Stimulated activated CD4-positive, alpha-beta T cell treated with anti-CD3 and anti-CD28 coated beads, Interleukin-4, amount 100 ng/mL, for 48 hours (primary cell): ENCODE measurements around the gene FRMD4B.

Experiments used
- DNase-seq, 2 donors: peaks; one replicate each; pipeline ENCODE4 v3.0.0-alpha.2; 2020; ENCODE audit warnings: low read depth in 2 of 2

Gene FRMD4B

DNA sequence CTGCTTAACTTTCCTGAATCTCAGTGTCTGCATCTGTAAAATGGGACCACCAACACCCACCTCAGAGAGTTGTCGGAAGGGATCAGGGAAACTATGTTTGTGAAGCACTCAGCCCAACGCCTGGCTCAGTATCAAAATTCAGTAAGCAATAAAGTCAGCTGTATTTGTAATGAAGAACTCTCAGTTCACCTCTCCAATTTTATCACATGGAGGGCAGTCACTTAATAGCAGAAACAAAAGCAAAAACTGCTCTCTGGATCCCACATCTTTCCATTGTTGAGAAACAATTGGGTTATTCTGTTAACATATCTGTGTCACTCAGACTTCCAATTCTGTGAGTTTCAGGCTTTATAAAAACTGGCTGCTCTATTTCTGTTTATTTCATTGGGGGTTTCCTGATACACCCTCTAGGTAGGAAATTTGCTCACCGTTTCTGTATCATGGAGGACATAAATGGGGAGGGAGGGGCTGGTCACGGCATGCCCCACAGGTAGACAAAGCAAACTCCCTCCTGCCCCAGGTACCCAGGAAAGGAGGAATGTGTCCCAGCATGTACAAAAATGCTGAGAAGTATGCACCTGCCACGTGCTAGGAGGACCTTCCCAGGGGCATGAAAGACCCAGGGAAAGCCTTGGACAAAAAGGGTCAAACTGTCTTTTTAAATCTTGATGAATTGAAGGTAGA, 182.1 kb downstream of the FRMD4B start:
- DNase-seq: no peak

DNA sequence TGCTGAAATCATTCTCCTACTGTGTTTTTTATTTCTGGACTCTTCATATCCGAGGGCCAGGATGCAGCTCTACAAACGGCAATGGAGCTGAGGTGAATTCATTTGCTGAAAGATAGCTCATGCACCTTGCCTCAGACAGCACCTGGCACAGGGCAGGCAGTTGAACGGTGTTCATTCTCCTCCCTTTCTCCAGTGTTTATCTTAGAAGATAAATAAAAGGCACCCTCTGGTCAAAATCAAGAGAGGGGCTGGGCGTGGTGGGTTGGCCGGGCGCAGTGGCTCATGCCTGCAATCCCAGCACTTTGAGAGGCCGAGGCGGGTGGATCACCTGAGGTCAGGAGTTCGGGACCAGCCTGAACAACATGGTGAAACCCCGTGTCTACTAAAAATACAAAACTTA, 184.2 kb downstream of the FRMD4B start:
- no peak for DNase-seq

DNA sequence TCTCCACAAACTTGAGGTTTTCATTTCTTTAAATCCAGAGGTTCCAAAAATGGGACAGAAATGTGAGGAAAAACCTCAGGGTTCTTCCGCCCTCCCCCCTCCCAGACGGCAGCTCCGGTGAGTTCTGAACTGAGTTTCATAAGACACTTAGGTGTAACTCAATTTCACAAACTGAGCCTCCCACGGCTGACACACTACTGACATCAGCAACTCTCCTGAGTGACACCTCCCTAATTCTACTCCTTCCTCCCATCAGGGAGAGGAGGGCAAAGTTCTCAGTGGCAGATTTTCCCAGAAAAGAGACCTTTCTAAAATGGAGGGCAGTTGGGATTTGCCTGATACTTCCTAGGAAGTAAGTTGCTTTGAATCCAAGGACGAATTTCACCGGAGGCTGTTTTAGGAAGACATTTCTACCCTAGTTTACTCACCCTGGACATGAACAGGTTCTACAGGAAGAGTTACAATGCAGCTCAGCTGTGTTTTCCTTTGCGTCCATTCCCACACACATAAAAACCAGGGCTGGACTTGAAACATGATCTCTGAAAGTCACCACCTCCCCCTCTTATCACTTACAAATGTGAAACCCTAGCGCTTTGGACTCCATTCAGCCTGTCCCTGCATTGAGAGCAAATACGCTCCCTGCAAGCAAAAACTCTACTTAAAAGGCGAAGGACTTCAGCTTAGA, 185.4 kb downstream of the FRMD4B start:
- peak in 1 of 2 donors; percentile 41 for DNase-seq

DNA sequence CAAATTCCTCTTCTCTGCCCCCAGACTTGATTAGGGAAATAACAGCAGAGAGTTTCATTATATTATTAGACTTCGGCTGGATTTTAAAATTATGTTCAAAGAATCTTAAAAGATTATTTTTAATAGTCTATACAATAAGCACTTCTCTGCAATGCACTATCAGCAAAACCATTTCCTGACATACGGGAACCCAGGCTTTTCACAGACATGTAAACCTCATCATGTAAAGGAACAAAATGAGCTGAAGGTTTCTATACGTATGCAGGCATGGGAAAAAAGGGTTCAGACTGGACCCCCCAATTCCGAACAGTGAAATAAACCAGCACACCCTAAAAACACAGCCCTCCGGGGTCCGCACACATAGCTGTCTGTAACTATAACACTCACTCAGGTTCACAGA, 185.9 kb downstream of the FRMD4B start:
- no peak for DNase-seq

DNA sequence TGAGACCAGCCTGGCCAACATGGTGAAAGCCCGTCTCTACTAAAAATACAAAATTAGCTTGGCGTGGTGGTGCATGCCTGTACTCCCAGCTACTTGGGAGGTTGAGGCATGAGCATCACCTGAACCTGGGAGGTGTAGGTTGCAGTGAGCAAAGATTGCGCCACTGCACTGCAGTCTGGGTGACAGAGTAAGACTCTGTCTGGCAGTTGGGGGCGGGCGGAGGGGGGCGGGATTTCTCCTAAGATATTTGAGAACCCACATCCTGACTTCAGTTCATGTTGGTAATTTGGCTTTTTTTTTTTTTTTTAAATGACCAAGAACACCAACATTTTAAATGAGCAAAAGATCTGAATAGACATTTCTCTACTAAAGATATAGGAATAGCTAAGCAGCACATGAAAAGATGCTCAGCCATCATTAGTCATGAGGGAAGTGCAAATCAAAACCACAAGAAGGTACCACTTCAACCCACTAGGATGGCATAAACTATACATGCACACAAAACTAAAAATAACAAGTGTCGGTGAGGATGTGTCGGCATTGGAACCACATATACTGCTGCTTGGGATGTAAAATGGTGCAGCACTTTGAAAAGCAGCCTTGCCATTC, 187.9 kb downstream of the FRMD4B start:
- peak; percentile 62 to 63 for DNase-seq

DNA sequence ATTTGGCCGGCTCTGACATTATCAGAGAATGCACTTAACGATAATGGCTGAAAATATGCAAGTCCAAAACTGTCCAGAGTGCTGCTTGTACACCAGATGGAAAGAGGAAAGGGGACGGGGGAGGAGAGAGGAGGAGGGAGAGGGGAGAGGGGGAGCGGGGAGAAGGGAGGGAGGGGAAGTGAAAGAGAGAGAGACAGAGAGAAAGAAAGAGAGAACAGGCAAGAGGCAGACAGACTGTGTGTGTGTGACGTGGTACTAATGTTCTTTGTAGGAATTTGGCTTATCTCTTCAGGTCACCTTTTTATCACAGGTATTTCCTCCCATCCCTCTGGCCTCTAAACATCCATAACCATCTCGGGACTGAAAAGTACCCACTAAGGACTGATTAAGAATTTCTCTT, 188.4 kb downstream of the FRMD4B start:
- no peak for DNase-seq

DNA sequence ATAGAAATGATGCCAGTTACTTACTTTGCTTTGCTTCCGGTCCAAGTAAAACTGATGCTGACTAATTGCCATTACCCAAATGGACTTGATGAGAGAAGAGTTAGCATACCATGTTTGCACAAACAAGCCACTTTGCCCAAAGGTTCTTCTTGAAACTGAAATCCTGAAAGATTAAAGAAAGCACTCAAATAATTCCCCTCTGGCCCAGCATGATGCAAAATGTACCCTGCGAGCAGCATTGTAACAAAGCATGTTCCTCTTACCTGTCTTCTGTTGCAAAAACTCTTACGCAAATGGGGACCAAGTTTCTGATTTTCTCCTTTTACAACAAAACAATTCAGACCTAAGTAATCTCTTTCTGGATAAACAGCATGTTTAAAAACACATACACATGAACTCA, 189.0 kb downstream of the FRMD4B start:
- no peak for DNase-seq

DNA sequence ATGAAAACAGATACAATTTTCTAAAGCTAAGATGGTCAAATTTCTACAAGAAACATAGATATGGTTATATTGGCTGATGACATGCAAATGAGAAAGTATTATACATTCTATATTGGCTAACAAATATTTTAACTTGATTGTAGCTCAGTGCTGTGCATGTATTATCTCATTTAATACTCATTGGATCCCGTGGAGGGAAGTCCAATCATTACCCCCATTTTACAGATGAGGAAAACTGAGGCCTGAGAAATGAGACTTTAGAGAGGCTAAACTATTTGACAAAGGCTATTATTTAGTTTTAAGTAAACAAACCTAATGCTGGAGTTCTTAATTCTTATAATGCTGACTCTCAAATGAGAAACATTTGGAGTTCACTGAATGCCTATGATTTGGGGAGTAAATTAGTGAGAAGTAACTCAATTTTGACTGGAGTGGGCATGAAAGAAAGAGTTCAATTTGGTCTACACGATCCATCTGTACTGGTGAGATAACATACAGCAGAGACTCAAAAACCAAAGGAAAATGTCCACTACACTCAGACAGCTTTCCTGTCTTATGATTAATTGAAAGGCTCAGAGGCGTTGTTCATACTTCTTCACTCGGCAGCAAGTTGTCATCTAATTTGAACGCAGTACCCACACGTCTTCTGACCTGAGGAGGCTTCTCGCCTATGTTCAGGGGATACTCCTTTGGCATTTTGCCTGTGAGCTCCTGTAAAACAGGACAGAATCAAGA, 191.3 kb downstream of the FRMD4B start:
- DNase-seq: no peak

DNA sequence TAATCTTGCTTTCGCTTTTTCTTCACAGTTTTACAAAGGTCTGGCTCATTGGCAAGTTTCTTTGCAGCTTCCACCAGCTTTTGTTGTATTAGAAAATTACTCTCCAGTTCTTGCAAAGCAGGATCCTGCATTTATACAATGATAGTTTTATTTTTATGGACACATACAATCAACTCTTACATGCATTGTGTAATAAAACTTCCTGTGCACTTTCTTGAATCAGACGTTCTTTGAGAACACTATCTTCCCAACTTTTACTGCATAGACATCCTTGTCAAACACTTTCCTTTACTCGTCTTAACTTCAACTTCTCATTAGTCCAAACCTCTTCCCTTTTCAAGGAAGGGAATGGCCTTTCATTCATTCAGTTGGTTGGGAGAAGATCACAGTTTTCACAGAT, 192.1 kb downstream of the FRMD4B start:
- DNase-seq: no peak

DNA sequence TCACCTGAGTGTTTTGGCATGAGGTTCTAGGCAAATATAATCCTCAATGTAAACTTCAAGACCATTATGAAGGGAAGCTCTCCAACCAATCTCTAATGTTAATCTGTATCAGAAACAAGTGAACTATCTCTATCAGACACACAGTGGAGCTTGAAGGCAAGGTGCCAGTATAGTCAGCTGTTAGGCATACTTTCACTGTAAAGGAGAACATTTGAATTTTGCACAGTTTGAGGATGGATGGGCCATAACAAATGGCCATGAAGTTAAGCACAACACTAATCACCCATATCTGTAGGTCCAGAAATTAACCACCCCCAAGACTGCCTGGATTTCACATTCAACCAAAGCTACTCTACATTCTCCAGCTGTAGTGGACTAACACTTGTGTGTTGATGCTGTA, 194.4 kb downstream of the FRMD4B start:
- DNase-seq: no peak

DNA sequence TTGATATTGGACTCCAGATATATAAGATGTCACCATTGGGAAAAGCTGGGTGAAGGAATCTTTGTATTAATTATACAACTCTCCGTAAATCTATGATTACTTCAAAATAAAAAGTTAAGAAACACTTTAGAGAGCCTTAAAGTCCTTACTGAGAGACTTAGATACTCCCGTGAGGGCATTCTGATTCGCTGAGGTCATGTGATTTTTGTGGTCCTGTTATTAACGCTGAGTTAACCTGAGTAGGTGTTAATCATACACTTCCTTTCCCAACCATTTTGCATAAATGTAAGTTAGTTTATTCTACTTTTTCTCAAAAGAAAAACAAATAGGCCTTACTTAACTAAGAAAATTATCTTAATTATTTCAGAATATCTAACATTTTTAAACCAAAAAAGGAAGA, 196.4 kb downstream of the FRMD4B start:
- DNase-seq: no peak

DNA sequence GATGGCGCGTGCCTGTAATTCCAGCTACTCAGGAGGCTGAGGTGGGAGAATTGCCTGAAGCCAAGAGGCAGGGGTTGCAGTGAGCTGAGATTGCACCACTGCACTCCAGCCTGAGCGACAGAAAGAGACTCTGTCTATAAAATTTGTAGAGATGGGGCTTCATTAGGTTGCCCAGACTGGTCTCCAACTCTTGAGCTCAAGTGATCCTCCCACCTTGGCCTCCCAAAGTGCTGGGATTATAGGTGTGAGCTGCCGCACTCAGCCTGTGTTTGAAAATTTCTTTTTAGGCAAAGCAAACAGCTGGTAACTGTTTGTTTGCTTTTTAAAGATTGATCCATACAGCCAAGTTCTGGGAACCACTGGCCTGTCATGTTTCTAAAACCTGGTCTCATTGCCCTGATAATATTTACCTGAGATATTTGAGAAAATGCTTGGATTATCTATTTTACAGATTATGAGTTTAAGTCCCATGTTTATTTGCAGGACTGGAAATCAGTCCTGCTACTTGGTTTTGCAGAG, 199.3 kb downstream of the FRMD4B start:
- no peak for DNase-seq

DNA sequence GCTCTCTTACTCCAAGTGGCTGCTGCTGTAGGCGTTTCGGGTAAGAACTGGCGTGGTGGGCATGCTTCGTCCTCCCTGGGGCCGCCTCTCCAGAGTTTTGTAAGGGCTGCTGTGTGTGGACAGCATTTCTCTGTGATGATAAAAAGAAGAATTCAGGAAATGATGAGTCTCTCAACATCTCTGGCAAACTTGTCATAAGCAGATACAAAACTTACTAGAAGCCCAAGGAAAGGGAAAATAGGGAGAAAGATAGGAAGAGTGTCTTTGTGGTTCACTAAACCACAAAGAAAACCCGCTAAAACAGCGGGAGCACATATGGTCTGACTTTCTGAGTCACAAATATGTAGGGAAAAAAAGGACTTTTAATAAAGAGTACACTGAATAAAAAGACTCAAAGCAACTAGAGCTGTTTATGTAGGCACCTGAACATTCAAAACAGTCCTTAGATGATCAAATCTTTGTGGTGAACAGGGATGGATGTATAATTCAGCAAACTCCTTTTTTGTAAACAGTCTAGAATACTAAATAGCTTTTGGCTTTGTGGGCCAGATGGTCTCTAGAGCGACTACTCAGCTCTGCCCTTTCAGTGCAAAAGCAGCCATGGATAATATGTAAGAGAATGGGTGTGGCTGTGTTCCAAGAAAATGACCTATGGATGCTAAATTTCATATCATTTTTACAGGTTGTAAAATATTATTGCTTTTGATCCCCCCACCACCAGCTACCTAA, 203.1 kb downstream of the FRMD4B start:
- DNase-seq: no peak

DNA sequence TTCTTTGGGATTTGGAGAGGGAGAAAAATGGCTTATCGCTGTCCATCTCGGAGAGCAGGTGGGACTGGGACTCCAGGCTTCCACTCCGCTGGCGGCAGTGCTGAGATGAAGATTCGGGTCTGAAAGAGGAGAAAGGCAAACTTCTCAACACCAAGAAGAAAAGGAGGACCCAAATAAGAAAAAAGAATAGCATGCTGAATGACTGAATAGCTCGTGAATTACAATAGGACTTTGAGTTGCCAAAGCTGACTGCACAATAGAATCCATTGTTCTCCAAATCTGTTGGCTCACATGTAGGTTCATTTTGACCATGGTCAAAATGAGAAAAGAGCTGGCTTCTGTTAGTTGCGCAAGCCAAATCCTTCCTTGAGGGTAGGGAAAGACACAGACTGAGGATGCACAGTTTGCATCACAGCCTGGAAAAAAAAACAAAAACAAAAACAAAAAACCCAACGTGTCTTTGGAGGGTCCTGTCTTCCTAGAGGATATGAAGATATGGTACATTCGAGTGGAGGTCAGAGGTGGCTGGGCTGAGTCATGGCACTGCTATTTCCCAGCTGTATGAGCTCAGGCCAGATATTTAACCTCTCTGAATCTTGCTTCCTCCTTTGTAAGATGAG, 204.2 kb downstream of the FRMD4B start:
- DNase-seq: no peak

DNA sequence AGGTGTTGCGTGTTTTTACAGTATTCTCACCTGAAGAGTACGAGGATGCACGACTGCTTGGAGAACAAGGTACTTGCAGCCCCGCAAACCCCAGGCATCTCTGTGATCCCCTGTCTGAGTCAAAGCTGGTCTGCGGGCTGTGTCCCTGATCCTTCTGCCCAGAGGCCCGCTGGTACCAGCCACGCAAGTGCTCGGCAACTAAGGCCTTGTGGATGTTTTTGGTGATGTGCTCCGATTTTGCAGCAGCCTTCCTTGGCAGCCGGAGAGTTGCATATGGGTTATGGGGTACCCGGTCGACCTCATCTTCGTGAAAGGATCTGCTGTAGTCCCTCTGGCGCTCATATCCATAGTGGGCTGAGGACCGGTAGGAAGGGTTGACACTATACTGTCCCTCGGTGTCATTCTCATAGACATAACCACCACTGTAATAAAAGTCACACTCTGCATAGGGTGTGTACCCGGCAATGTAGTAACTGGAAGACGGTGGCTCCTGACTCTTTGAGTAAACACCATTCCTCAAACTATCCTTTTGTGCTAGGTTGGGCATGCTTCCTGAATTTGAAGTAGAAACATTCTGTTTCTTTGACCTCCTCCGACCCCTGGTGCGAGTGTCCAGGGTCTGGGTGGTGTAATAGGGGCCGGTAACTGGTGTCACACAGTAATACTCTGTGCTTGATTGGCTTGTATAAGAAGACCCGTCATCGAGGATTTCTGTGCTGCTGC, 204.9 kb downstream of the FRMD4B start:
- no peak for DNase-seq

DNA sequence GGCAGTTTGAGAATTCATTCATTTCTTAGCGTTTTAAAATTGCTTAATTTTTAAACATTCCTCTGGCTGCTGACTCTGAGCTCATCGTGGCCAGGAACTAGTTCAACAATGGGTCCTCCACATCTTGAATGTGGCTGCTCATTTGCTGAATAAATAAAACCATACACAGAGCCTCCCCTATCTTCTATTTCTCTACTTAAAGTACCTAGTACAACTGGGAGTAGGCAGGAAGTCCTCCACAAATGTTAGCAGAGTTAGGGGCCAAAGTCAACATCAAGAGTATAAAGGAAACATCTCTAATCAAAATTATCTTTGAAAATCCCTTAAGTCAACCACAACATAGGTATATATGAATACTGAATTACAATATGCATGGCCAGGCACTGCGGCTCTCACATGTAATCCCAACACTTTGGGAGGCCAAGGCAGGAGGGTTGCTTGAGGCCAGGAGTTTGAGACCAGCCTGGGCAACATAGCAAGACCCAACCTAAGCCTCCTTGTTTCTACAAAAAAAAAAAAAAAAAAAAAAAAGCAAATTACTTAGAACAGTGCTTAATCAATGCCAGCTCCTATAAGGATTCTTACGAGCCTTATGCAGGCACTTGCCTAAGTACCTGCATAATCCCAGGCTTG, 206.0 kb downstream of the FRMD4B start:
- no peak for DNase-seq

DNA sequence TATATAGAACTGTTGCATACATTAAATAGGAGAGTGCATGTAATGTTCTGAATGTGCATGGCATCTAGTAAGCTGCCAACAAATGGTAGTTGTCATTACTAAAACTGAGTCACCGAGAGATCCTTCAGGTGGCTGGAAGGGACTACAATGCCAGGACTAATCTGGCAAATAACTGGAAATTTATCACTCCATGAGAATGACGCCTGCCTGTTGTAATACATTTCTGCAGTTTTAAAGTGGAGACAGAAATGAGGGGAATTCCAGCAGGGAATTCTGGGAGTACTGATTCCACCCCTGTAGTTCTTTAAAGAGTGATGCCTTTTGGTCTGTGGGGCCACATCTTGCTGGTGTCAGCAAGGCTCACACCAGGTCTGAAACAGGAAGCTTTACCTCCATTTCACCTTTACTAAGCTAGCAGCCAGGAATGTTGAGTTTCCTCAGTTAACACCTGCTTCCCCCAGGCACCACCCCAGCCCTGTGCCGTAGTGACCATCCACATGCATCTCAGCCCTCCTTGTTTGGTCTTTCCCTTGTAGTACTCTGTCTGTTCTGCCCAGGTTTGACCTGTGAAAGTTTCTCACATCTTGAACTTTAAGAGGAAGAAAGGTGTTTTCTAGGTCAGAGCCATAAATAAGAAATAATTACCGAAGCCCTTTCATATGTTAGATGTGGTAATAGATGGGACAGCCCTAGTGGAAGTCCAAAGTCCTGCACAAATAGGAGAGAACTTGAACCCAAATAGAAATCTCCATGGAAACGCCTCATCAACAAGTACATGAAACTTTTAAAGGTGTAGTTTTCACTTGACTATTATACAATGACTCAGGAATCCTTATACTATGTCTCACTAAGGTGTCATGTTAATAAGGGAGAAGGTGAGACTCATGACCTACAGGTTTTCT, 206.8 kb downstream of the FRMD4B start:
- no peak for DNase-seq

DNA sequence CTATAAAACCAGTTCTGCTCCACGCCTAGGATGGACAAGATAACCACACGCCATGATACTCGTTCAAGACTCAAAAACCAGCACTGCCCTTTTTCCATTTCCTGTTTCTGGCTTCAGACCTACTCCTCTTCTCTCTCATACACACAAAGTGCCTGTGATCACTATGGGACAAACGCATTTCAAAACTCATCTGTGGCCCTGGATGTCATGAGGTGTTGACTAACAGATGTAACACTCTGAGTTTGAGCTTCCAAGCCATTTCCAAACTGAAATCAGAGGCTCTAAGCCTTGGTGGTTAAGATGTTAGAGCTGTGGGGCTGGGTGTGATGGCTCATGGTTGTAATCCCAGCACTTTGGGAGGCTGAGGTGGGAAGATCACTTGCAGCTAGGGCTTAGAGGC, 207.8 kb downstream of the FRMD4B start:
- no peak for DNase-seq
